NT2/D1 (cell line): Measurements from ENCODE around the gene RIOK2.

ENCODE experiments used
- YY1 ChIP-seq: IDR thresholded peaks from 2 replicates; pipeline ENCODE4 v1.6.1; 2011; ENCODE audit not compliant: insufficient read length, insufficient read depth
- ZNF274 ChIP-seq: IDR thresholded peaks from 2 replicates; pipeline ENCODE4 v1.6.1; 2011; ENCODE audit warnings: mild to moderate bottlenecking, low read depth, low read length

DNA sequence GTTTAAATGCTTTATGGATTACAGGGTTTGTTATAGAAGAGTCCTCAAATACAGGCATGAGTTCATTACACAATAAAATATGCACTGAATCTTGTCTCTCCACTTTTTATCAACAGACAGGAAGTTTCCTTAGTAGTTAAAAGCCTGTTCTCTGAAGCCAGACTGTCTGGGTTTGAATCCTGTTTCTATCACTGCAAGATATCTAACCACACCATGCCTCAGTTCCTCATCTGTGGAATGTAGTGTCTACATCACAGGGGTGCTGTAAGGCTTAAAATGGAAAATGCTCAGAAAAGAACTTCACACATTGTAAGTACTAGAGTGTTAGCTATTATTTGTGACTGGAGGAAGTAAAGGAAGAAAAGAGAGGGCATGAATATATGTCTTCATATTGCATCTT is 49.9 kb downstream of the RIOK2 start:
- no peak for TF ChIP-seq ZNF274
- no peak for TF ChIP-seq YY1
